Kidney tubule cell (primary cell): ENCODE results near the gene RPL12.

Experiments used
- DNase-seq: peaks from one replicate; pipeline ENCODE4 v3.0.0-alpha.2; 2018; ENCODE audit warnings: low spot score

The RPL12 gene

GRCh38 chr9:127438394-127438793 lies 12.8 kb downstream of the RPL12 start:
- DNase-seq, result no peak

GRCh38 chr9:127437497-127438264 lies 13.5 kb downstream of the RPL12 start:
- DNase-seq, result no peak

- no peak for DNase-seq
Measured at GRCh38 chr9:127430415-127430814, 20.8 kb downstream of the RPL12 start.

- DNase-seq, result no peak
Measured at GRCh38 chr9:127428348-127428747, 22.9 kb downstream of the RPL12 start.

GRCh38 chr9:127426756-127427155 lies 24.4 kb downstream of the RPL12 start:
- no peak for DNase-seq

- no peak for DNase-seq
Measured at GRCh38 chr9:127424676-127424999, 26.6 kb downstream of the RPL12 start.

- DNase-seq, result peak; percentile 93
Measured at GRCh38 chr9:127423934-127424675, 27.1 kb downstream of the RPL12 start, which contains the start of gene ZNF79. Gene ZNF79, plus strand, starts transcription at chr9:127424382. Its CDS starts 406 bp downstream, at chr9:127424788.

- DNase-seq, result no peak
Measured at GRCh38 chr9:127423476-127423933, 27.7 kb downstream of the RPL12 start.

GRCh38 chr9:127422787-127423186 lies 28.4 kb downstream of the RPL12 start:
- DNase-seq, result no peak

GRCh38 chr9:127422133-127422782 lies 28.9 kb downstream of the RPL12 start:
- no peak for DNase-seq

- no peak for DNase-seq
Measured at GRCh38 chr9:127421057-127421456, 30.1 kb downstream of the RPL12 start.

GRCh38 chr9:127419348-127419747 lies 31.9 kb downstream of the RPL12 start:
- DNase-seq, result no peak

GRCh38 chr9:127418037-127418471 lies 33.2 kb downstream of the RPL12 start:
- DNase-seq, result peak; percentile 31

GRCh38 chr9:127417131-127418036 lies 33.8 kb downstream of the RPL12 start:
- no peak for DNase-seq

GRCh38 chr9:127415657-127416056 lies 35.5 kb downstream of the RPL12 start:
- no peak for DNase-seq

GRCh38 chr9:127415141-127415540 lies 36.1 kb downstream of the RPL12 start:
- no peak for DNase-seq

GRCh38 chr9:127411122-127411521 lies 40.1 kb downstream of the RPL12 start:
- DNase-seq, result no peak

- DNase-seq, result peak; percentile 32
Measured at GRCh38 chr9:127407492-127407843, 43.7 kb downstream of the RPL12 start.

GRCh38 chr9:127406799-127407491 lies 44.3 kb downstream of the RPL12 start:
- DNase-seq, result no peak

GRCh38 chr9:127405344-127406125 lies 45.7 kb downstream of the RPL12 start:
- DNase-seq, result no peak
